Measurements from ENCODE around the gene WDR36. TPM values are rescaled to one million over a fixed set of nuclear protein-coding genes. Genes with fewer than 3 reads are reported as not detected.

Gene WDR36
- total RNA-seq (2014; rRNA removed; shearing (Covaris generic)) = 25.3 and 39.0 TPM in 2 replicates

GRCh38 chr5:111092062-111092853, at the start of gene WDR36:
Gene WDR36, plus strand, starts transcription at chr5:111092348. Its CDS starts 109 bp downstream, at chr5:111092457.
- peak; percentile 90 for DNase-seq (ENCODE audit: low read depth)

- DNase-seq (ENCODE audit: low read depth) = peak; percentile 56
Measured at GRCh38 chr5:111043712-111044506, 48.2 kb upstream of the WDR36 start.

GRCh38 chr5:111058064-111058463, 34.1 kb upstream of the WDR36 start:
- peak; percentile 29 for DNase-seq (ENCODE audit: low read depth)

- no peak for DNase-seq (ENCODE audit: low read depth)
Measured at GRCh38 chr5:111060169-111060568, 32.0 kb upstream of the WDR36 start.

- DNase-seq (ENCODE audit: low read depth) = peak; percentile 47
Measured at GRCh38 chr5:111061618-111062017, 30.5 kb upstream of the WDR36 start.

GRCh38 chr5:111063709-111064322, 28.3 kb upstream of the WDR36 start:
- peak; percentile 83 for DNase-seq (ENCODE audit: low read depth)

- no peak for DNase-seq (ENCODE audit: low read depth)
Measured at GRCh38 chr5:111066261-111066938, 25.7 kb upstream of the WDR36 start.

GRCh38 chr5:111068213-111068612, 23.9 kb upstream of the WDR36 start:
- no peak for DNase-seq (ENCODE audit: low read depth)

GRCh38 chr5:111069839-111070238, 22.3 kb upstream of the WDR36 start:
- DNase-seq (ENCODE audit: low read depth) = peak; percentile 30

- peak; percentile 51 for DNase-seq (ENCODE audit: low read depth)
Measured at GRCh38 chr5:111070272-111071134, 21.6 kb upstream of the WDR36 start.

GRCh38 chr5:111071413-111071812, 20.7 kb upstream of the WDR36 start, which contains the start of gene TSLP:
Gene TSLP, plus strand, starts transcription at chr5:111071713. Its CDS starts 178 bp downstream, at chr5:111071891.
- no peak for DNase-seq (ENCODE audit: low read depth)

- peak; percentile 54 for DNase-seq (ENCODE audit: low read depth)
Measured at GRCh38 chr5:111072949-111073682, 19.0 kb upstream of the WDR36 start.

GRCh38 chr5:111074244-111074643, 17.9 kb upstream of the WDR36 start:
- DNase-seq (ENCODE audit: low read depth) = no peak

- DNase-seq (ENCODE audit: low read depth) = peak; percentile 75
Measured at GRCh38 chr5:111075520-111075919, 16.6 kb upstream of the WDR36 start.

- no peak for DNase-seq (ENCODE audit: low read depth)
Measured at GRCh38 chr5:111076091-111076490, 16.1 kb upstream of the WDR36 start.

- DNase-seq (ENCODE audit: low read depth) = no peak
Measured at GRCh38 chr5:111077678-111078077, 14.5 kb upstream of the WDR36 start.

- DNase-seq (ENCODE audit: low read depth) = peak; percentile 20
Measured at GRCh38 chr5:111079846-111080245, 12.3 kb upstream of the WDR36 start.

- no peak for DNase-seq (ENCODE audit: low read depth)
Measured at GRCh38 chr5:111083323-111083722, 8.8 kb upstream of the WDR36 start.

GRCh38 chr5:111095982-111096381, 3.8 kb downstream of the WDR36 start:
- no peak for DNase-seq (ENCODE audit: low read depth)
